Fibroblast of lung (primary cell): ENCODE data around the gene CELSR2.

Source experiments
- CTCF ChIP-seq, 2 donors: IDR thresholded peaks in 1 of 2; conservative IDR thresholded peaks in 1 of 2; 1 replicate in 1 of 2; 2 replicates in 1 of 2; pipeline ENCODE4 v1.5.1; 2011 to 2012; ENCODE audit warnings: low read length in 2 of 2, control low read depth in 1 of 2, inconsistent platforms in 1 of 2, low read depth in 1 of 2, mild to moderate bottlenecking in 1 of 2
- EZH2 ChIP-seq: IDR thresholded peaks from 2 replicates; pipeline ENCODE4 v1.5.1; 2012; ENCODE audit warnings: low read length, control low read depth, mild to moderate bottlenecking; ENCODE audit errors: missing control alignments

GRCh38 chr1:109277434-109278204 is 28.3 kb downstream of the CELSR2 start:
- peak; percentile 91 to 94 for TF ChIP-seq CTCF (conservative IDR thresholded peaks at IDR 0.05 in 1 of 2, IDR thresholded peaks at IDR 0.05 in 1 of 2; ENCODE audit: low read depth in 1 of 2, low read length in 2 of 2)
- TF ChIP-seq EZH2 = no peak
